K562 (cell line): Measurements from ENCODE around the gene STS. TPM values are rescaled to one million over a fixed set of nuclear protein-coding genes. Genes with fewer than 3 reads are reported as not detected.

Experiments used
- ATAC-seq: fragments of 200-7000 bp; cut with Tn5 transposase; 3 replicates; pipeline ENCODE4 v1.9.1; 2020; ENCODE audit warnings: moderate library complexity
- BruUV-seq: library from RNA; stranded (reverse); fragments of 400-500 nt; replicated peaks from 2 replicates; lab custom pipeline; 2021; lab: Mats Ljungman, UMichigan
- CTCF ChIA-PET: fragments of 300-600 bp; formaldehyde crosslinking; extraction: SDS; loops from one replicate; lab custom pipeline; 2021; ENCODE audit warnings: low intra/inter-chr PET ratio; lab: Yijun Ruan, JAX
- POLR2A ChIA-PET: fragments of 300-600, 350-650 bp; sonication (Branson Sonifier 250); formaldehyde crosslinking; extraction: SDS; loops from one replicate; lab custom pipeline; 2021; ENCODE audit warnings: antibody characterized with exemption, inconsistent platforms; lab: Yijun Ruan, JAX
- DNase-seq, 4 experiments: peaks; one replicate each; pipeline versions ENCODE4 v3.0.0 to v3.0.0-alpha.2; 2011 to 2018; ENCODE audit warnings: low spot score in 3 of 4, mixed read lengths in 3 of 4; ENCODE audit errors: extremely low read depth in 1 of 4
- FAIRE-seq: peaks from 2 replicates; lab custom pipeline; 2011; peaks lifted over from hg19 to GRCh38; lab: Jason Lieb, UNC
- H2AFZ ChIP-seq: 2 replicates; pipeline ENCODE4 v1.6.0; 2011; ENCODE audit warnings: low read depth, low read length, control low read depth, inconsistent platforms
- H3K27ac ChIP-seq: fragments of 200-600 bp; 3 replicates; pipeline ENCODE4 v1.8.0; 2011; ENCODE audit warnings: low read depth, mild to moderate bottlenecking, control low read depth, inconsistent platforms, low read length, moderate library complexity, mixed read lengths; ENCODE audit errors: extremely low read depth
- H3K27me3 ChIP-seq, 2 experiments: fragments of 300-600 bp in 1 of 2; 2 replicates in 1 of 2; 3 replicates in 1 of 2; pipeline versions ENCODE4 v1.6.0 to v1.8.0; 2011; ENCODE audit warnings: inconsistent platforms in 2 of 2, low read length in 2 of 2, mild to moderate bottlenecking in 1 of 2, mixed read lengths in 1 of 2, moderate library complexity in 1 of 2; ENCODE audit not compliant: control insufficient read depth in 2 of 2, insufficient read depth in 2 of 2
- H3K36me3 ChIP-seq: fragments of 300-600 bp; 3 replicates; pipeline ENCODE4 v1.8.0; 2011; ENCODE audit warnings: mild to moderate bottlenecking, low read length, inconsistent platforms; ENCODE audit not compliant: control insufficient read depth, insufficient read depth
- H3K4me1 ChIP-seq, 2 experiments: fragments of 200-600 bp in 1 of 2; replicated peaks in 1 of 2; 2 replicates in 1 of 2; 3 replicates in 1 of 2; pipeline versions ENCODE4 v1.5.1 to v1.8.0; 2011; ENCODE audit warnings: inconsistent platforms in 2 of 2, low read length in 2 of 2, mild to moderate bottlenecking in 1 of 2, mixed read lengths in 1 of 2, moderate library complexity in 1 of 2; ENCODE audit not compliant: control insufficient read depth in 2 of 2, insufficient read depth in 2 of 2
- H3K4me2 ChIP-seq: 2 replicates; pipeline ENCODE4 v1.6.1; 2011; ENCODE audit warnings: low read length, control low read depth, inconsistent platforms, mixed read lengths; ENCODE audit not compliant: insufficient read depth
- H3K4me3 ChIP-seq: fragments of 200-600 bp; sonication (generic), shearing (Covaris generic); 2 replicates; pipeline ENCODE4 v1.5.1; 2016; ENCODE audit warnings: control low read depth, inconsistent platforms
- H3K79me2 ChIP-seq: fragments of 200-600 bp; 3 replicates; pipeline ENCODE4 v1.8.0; 2011; ENCODE audit warnings: low read length, inconsistent platforms; ENCODE audit not compliant: control insufficient read depth, insufficient read depth
- H3K9ac ChIP-seq, 2 experiments: 2 replicates each; pipeline versions ENCODE4 v1.6.0 to v1.6.1; 2011; ENCODE audit warnings: low read depth in 2 of 2, low read length in 2 of 2, control low read depth in 1 of 2, inconsistent platforms in 1 of 2, mild to moderate bottlenecking in 1 of 2, mixed read lengths in 1 of 2; ENCODE audit not compliant: insufficient read depth in 1 of 2
- H3K9me1 ChIP-seq: one replicate; pipeline ENCODE4 v1.6.0; 2011; ENCODE audit warnings: inconsistent platforms, mild to moderate bottlenecking, low read length, moderate library complexity; ENCODE audit not compliant: control insufficient read depth, insufficient read depth
- H3K9me3 ChIP-seq: replicated peaks from 2 replicates; pipeline ENCODE4 v1.5.1; 2011; ENCODE audit warnings: low read depth, low read length, inconsistent platforms; ENCODE audit not compliant: control insufficient read depth, insufficient read depth
- H4K20me1 ChIP-seq: replicated peaks from 2 replicates; pipeline ENCODE4 v1.6.1; 2011; ENCODE audit warnings: low read length, inconsistent platforms, mixed read lengths; ENCODE audit not compliant: control insufficient read depth, insufficient read depth
- ARID2 ChIP-seq: fragments of 450-650 bp; IDR thresholded peaks from 2 replicates; pipeline ENCODE4 v1.6.1; 2017; ENCODE audit warnings: antibody characterized with exemption, mild to moderate bottlenecking
- C11orf30 ChIP-seq: fragments of 450-650 bp; IDR thresholded peaks from 2 replicates; pipeline ENCODE4 v1.6.1; 2016; ENCODE audit warnings: low read depth, mild to moderate bottlenecking
- POLR3G ChIP-seq: IDR thresholded peaks from 2 replicates; pipeline ENCODE4 v1.6.1; 2011; ENCODE audit not compliant: insufficient read length, insufficient replicate concordance; ENCODE audit errors: extremely low read depth
- PURB ChIP-seq: sonication (generic); formaldehyde crosslinking; IDR thresholded peaks from 2 replicates; pipeline ENCODE4 v1.9.0; 2021; ENCODE audit warnings: low read depth, mild to moderate bottlenecking, missing genetic modification reagents
- RCOR1 ChIP-seq, 2 experiments: IDR thresholded peaks; 2 replicates each; pipeline ENCODE4 v1.6.1; 2012; ENCODE audit warnings: low read depth in 2 of 2, low read length in 2 of 2, borderline replicate concordance in 1 of 2, improper control_type of control experiment in 1 of 2
- SRSF3 ChIP-seq: fragments of 200-400 bp; formaldehyde crosslinking; IDR thresholded peaks from 2 replicates; pipeline ENCODE4 v1.6.1; 2016; ENCODE audit warnings: mild to moderate bottlenecking, low read length, moderate library complexity; ENCODE audit not compliant: insufficient read depth
- ZNF134 ChIP-seq: fragments of 250-450 bp; sonication (Bioruptor Pico); conservative IDR thresholded peaks from 2 replicates; pipeline ENCODE4 v1.4.0; 2020
- ZNF668 ChIP-seq: fragments of 250-450 bp; sonication (Bioruptor Pico); IDR thresholded peaks from 2 replicates; pipeline ENCODE4 v1.8.0; 2022; ENCODE audit warnings: mild to moderate bottlenecking, inconsistent platforms
- WGBS: fragments of 100-300 bp; shearing (Covaris generic); methylation state at CpG from one replicate; pipeline ENCODE4 v1.1.6; 2016; ENCODE audit warnings: low coverage, mixed read lengths; ENCODE audit not compliant: insufficient coverage; ENCODE audit errors: missing lambda C conversion rate; 5-methylcytosine and 5-hydroxymethylcytosine counted together
- in situ Hi-C: fragments of 300-500 bp; cut with MboI; formaldehyde crosslinking; loops from 4 replicates; pipeline ENCODE4 v1.15.0; 2018; ENCODE audit warnings: inconsistent platforms, mixed read lengths
- intact Hi-C: fragments of 100-400 bp; cut with micrococcal nuclease; formaldehyde crosslinking; loops from 2 replicates; pipeline ENCODE4 v1.14.2; 2022
- polyA plus RNA-seq, 8 experiments: library from polyadenylated mRNA; depleted of rRNA in 4 of 8; stranded (reverse) in 5 of 8; unstranded in 3 of 8; fragments of >200 nt; fragmentation: Nextera tagmentation in 2 of 8; fragmentation: Illumina TruSeq in 1 of 8; extraction: Ambion mirVana in 2 of 8; extraction: Trizol in 1 of 8; gene quantifications; 2 replicates each; pipeline versions ENCODE4 v1.2.1 to v1.2.3, GENCODE V29; 2011 to 2014; ENCODE audit warnings: inconsistent platforms in 1 of 8, missing spikeins in 1 of 8
- total RNA-seq, 7 experiments: library from RNA; depleted of rRNA in 6 of 7; stranded (reverse); fragments of >200 nt in 6 of 7; fragmentation: Illumina TruSeq in 2 of 7; extraction: Trizol in 2 of 7; gene quantifications; 2 replicates each; pipeline versions ENCODE4 v1.2.1 to v1.2.3, GENCODE V29; 2011 to 2021; ENCODE audit warnings: low replicate concordance in 1 of 7
- TF ChIP-seq, protein P1 (sequence below): fragments of 200-800 bp; sonication (Bioruptor generic); IDR thresholded peaks from 2 replicates; pipeline ENCODE4 v1.6.1; 2017; ENCODE audit warnings: missing genetic modification characterization, missing compliant biosample characterization
- TF ChIP-seq, protein P2 (sequence below): sonication (generic); formaldehyde crosslinking; IDR thresholded peaks from 2 replicates; pipeline ENCODE4 v1.8.0; 2022; ENCODE audit warnings: mild to moderate bottlenecking, missing genetic modification reagents

STS gene
- total and polyA plus RNA-seq, 9 of the 15 experiments (the other 6 are each of a cell fraction or from before 2014, with no cell fraction given), result 0.14 to 1.3 (median 0.63) TPM

DNA sequence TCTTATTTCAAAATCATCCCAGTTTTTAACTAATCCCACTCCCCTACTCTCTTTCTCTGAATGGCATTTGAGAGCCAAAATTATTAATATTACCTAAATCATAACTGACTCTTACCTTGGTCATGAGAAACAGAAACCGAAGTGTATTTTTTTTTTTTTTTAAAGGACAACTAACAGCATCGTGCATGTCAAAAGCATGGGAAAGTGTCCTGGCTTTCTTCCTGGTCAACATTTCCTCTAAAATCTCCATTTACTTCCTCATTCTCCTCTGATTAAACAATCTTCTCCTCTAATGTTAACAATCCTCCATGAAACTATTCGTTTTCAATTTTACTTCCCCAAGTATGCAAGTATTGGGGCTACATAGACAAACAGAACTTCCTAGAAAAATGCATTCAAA lies 2.1 kb upstream of the STS start:
- TF ChIP-seq SRSF3 (no peak), ZNF668 (CRISPR knock-in tag) (no peak), ARID2 (no peak), C11orf30 (no peak), POLR3G (no peak), ZNF134 (CRISPR knock-in tag) (no peak), PURB (CRISPR knock-in tag) (no peak), RCOR1 (IDR thresholded peaks at IDR 0.05; ENCODE audit: borderline replicate concordance in 1 of 2, low read depth in 2 of 2, low read length in 2 of 2) (no peak)
- TF ChIP-seq, protein P1, sequence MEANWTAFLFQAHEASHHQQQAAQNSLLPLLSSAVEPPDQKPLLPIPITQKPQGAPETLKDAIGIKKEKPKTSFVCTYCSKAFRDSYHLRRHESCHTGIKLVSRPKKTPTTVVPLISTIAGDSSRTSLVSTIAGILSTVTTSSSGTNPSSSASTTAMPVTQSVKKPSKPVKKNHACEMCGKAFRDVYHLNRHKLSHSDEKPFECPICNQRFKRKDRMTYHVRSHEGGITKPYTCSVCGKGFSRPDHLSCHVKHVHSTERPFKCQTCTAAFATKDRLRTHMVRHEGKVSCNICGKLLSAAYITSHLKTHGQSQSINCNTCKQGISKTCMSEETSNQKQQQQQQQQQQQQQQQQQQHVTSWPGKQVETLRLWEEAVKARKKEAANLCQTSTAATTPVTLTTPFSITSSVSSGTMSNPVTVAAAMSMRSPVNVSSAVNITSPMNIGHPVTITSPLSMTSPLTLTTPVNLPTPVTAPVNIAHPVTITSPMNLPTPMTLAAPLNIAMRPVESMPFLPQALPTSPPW (CRISPR knock-in tag), result no peak
- TF ChIP-seq, protein P2, sequence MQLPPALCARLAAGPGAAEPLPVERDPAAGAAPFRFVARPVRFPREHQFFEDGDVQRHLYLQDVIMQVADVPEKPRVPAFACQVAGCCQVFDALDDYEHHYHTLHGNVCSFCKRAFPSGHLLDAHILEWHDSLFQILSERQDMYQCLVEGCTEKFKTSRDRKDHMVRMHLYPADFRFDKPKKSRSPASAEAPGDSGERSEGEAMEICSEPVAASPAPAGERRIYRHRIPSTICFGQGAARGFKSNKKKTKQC (CRISPR knock-in tag), result no peak
- TF ChIP-seq, all 486 proteins: peak for 0
- in situ Hi-C loops, result no loop called here
- no peak for FAIRE-seq

More for the DNA sequence above, 2.1 kb upstream of the STS start:
- WGBS, result 40% methylated on average over 3 of the region's 3 CpGs
- H3K4me2 ChIP-seq, result no peak overlapping the region
- no peak for DNase-seq
- peaks cover 10 to 17% of the 10 kb centered on the region in 2 experiments; a peak in 4 of 5 replicates for H3K4me1 ChIP-seq
- no peak for ATAC-seq
- H3K27ac ChIP-seq, result no peak overlapping the region
- no peak overlapping the region for H3K4me3 ChIP-seq
- H3K79me2 ChIP-seq, result peaks cover 58% of the 10 kb centered on the region
- H3K27me3 ChIP-seq, result no peaks in the 10 kb centered on the region
- ChIA-PET CTCF (no interaction called here), POLR2A (interaction anchor here (0.8 to 1.4 kb wide), 2 partner anchors 13 to 25 kb away, joined by 3 to 5 read pairs; no protein-coding TSS in a partner anchor)
- H3K9me3 ChIP-seq, result no peaks in the 10 kb centered on the region
- no peaks in the 10 kb centered on the region for H3K9me1 ChIP-seq
- H4K20me1 ChIP-seq, result 0 out of 2 replicates have a peak, but pooled peaks cover 3% of the 10 kb centered on the region
- intact Hi-C loops, result loop anchor here (10.0 kb wide), 1 partner anchor 779 kb away; the partner anchor contains the start of gene PNPLA4
- no peak overlapping the region; a peak in 1 of 4 replicates for H3K9ac ChIP-seq
- H3K36me3 ChIP-seq, result peaks cover 7% of the 10 kb centered on the region; the same call in 1 of the 3 replicates
- H2AFZ ChIP-seq, result no peak overlapping the region
- no TSS peak for BruUV-seq
